Endothelial cell of umbilical vein (primary cell): Measurements from ENCODE around the gene SLC52A1. TPM values are rescaled to one million over a fixed set of nuclear protein-coding genes. Genes with fewer than 3 reads are reported as not detected.
A peak's percentile ranks its signal among the peaks of the same experiment; 100 is the strongest.

Experiments used
- BruUV-seq: library from RNA; stranded (reverse); fragments of 400-500 nt; replicated peaks from 2 replicates; lab custom pipeline; 2021; lab: Mats Ljungman, UMichigan
- CTCF ChIA-PET: fragments of 300-600, 350-600 bp; sonication (Branson Sonifier 250); formaldehyde crosslinking; loops from one replicate; lab custom pipeline; 2021; ENCODE audit warnings: antibody characterized with exemption, inconsistent platforms; lab: Charles Lee
- POLR2A ChIA-PET: fragments of 300-600, 350-600 bp; sonication (Branson Sonifier 250); formaldehyde crosslinking; loops from one replicate; lab custom pipeline; 2021; ENCODE audit warnings: antibody characterized with exemption, inconsistent platforms; lab: Charles Lee
- DNase-seq: peaks from one replicate; pipeline ENCODE4 v3.0.0-alpha.2; 2011; ENCODE audit warnings: low read depth, low spot score
- FAIRE-seq: peaks from 2 replicates; lab custom pipeline; 2011; peaks lifted over from hg19 to GRCh38; lab: Jason Lieb, UNC
- H2AFZ ChIP-seq: 2 replicates; pipeline ENCODE4 v1.6.0; 2012; ENCODE audit warnings: low read depth, low read length, control low read depth, inconsistent platforms
- H3K27ac ChIP-seq: 2 replicates; pipeline ENCODE4 v1.5.1; 2011; ENCODE audit warnings: low read depth, mild to moderate bottlenecking, control low read depth, low read length, moderate library complexity; ENCODE audit not compliant: insufficient read depth
- H3K27me3 ChIP-seq, 2 experiments: 2 replicates each; pipeline versions ENCODE4 v1.6.0 to v1.6.1; 2011; ENCODE audit warnings: low read length in 2 of 2, mixed read lengths in 1 of 2; ENCODE audit not compliant: control insufficient read depth in 2 of 2, insufficient read depth in 2 of 2
- H3K36me3 ChIP-seq, 2 experiments: 2 replicates in 1 of 2; 3 replicates in 1 of 2; pipeline ENCODE4 v1.5.1; 2011; ENCODE audit warnings: low read length in 2 of 2, mild to moderate bottlenecking in 1 of 2, moderate library complexity in 1 of 2; ENCODE audit not compliant: control insufficient read depth in 2 of 2, insufficient read depth in 2 of 2; ENCODE audit errors: extremely low read depth in 1 of 2
- H3K4me1 ChIP-seq: 3 replicates; pipeline ENCODE4 v1.5.1; 2011; ENCODE audit warnings: mild to moderate bottlenecking, low read length; ENCODE audit not compliant: control insufficient read depth, insufficient read depth; ENCODE audit errors: extremely low read depth
- H3K4me2 ChIP-seq: 2 replicates; pipeline ENCODE4 v1.6.1; 2011; ENCODE audit warnings: low read length, control low read depth, mixed read lengths; ENCODE audit not compliant: insufficient read depth
- H3K4me3 ChIP-seq, 3 experiments: fragments of 200-600 bp in 1 of 3; sonication (generic), shearing (Covaris generic) in 1 of 3; replicated peaks in 1 of 3; 2 replicates each; pipeline ENCODE4 v1.5.1; 2011 to 2016; ENCODE audit warnings: control low read depth in 3 of 3, low read length in 3 of 3, mild to moderate bottlenecking in 2 of 3, inconsistent platforms in 1 of 3, low read depth in 1 of 3, moderate library complexity in 1 of 3; ENCODE audit not compliant: insufficient read depth in 1 of 3
- H3K79me2 ChIP-seq: 2 replicates; pipeline ENCODE4 v1.6.0; 2012; ENCODE audit warnings: low read length, inconsistent platforms; ENCODE audit not compliant: control insufficient read depth, insufficient read depth
- H3K9ac ChIP-seq: replicated peaks from 2 replicates; pipeline ENCODE3; 2011; ENCODE audit warnings: low read length, control low read depth; ENCODE audit not compliant: insufficient read depth; ENCODE audit errors: extremely low read depth
- H3K9me1 ChIP-seq: replicated peaks from 3 replicates; pipeline ENCODE4 v1.6.0; 2011; ENCODE audit warnings: mild to moderate bottlenecking, low read length; ENCODE audit not compliant: control insufficient read depth, insufficient read depth; ENCODE audit errors: extremely low read depth
- H3K9me3 ChIP-seq: replicated peaks from 2 replicates; pipeline ENCODE4 v1.5.1; 2012; ENCODE audit warnings: low read length, inconsistent platforms; ENCODE audit not compliant: control insufficient read depth, insufficient read depth
- H4K20me1 ChIP-seq: replicated peaks from 2 replicates; pipeline ENCODE3; 2011; ENCODE audit warnings: mild to moderate bottlenecking, low read length; ENCODE audit not compliant: control insufficient read depth, insufficient read depth; ENCODE audit errors: extremely low read depth
- CTCF ChIP-seq, 2 donors: IDR thresholded peaks; 1 replicate in 1 of 2; 2 replicates in 1 of 2; pipeline ENCODE4 v1.5.1; 2011; ENCODE audit warnings: low read length in 2 of 2, mild to moderate bottlenecking in 2 of 2, moderate library complexity in 2 of 2, control low read depth in 1 of 2, inconsistent platforms in 1 of 2, low read depth in 1 of 2; ENCODE audit not compliant: insufficient read depth in 1 of 2; ENCODE audit errors: extremely low read depth in 1 of 2
- EZH2 ChIP-seq: IDR thresholded peaks from 2 replicates; pipeline ENCODE4 v1.6.1; 2012; ENCODE audit warnings: borderline replicate concordance, low read depth, mild to moderate bottlenecking, moderate library complexity, low read length, inconsistent platforms; ENCODE audit not compliant: severe bottlenecking
- MAX ChIP-seq: IDR thresholded peaks from 2 replicates; pipeline ENCODE4 v1.6.1; 2011; ENCODE audit not compliant: insufficient read depth, insufficient read length
- dilution Hi-C: fragments of 300-500 bp; cut with MboI; formaldehyde crosslinking; loops from one replicate; pipeline ENCODE4 v1.15.0; 2019; ENCODE audit warnings: low sequenced_read_pairs; ENCODE audit not compliant: extremely low pct_ligation_motif_present
- intact Hi-C: fragments of 100-400 bp; cut with micrococcal nuclease; formaldehyde crosslinking; loops from one replicate; pipeline ENCODE4 v1.10.0; 2022
- polyA plus RNA-seq, 4 experiments: library from polyadenylated mRNA; depleted of rRNA in 3 of 4; stranded (reverse) in 3 of 4; unstranded in 1 of 4; fragments of >200 nt; gene quantifications; 2 replicates each; pipeline versions ENCODE4 v1.2.1 to v1.2.3, GENCODE V29; 2011 to 2012; ENCODE audit warnings: missing spikeins in 1 of 4
- total RNA-seq: library from RNA; stranded (reverse); gene quantifications from 2 replicates; pipeline ENCODE4 v1.2.3, GENCODE V29; 2021

Gene SLC52A1
- total and polyA plus RNA-seq, 2 donors (not counting 3 experiments of a cell fraction or from before 2014, with no cell fraction given), result 0.04 TPM; not detected in 1

- CTCF ChIA-PET, result interaction anchor here (1.2 to 4.2 kb wide), 3 partner anchors 13 to 90 kb away, joined by 3 to 21 read pairs (median 3); no protein-coding TSS in a partner anchor
- H4K20me1 ChIP-seq, result no peaks in the 10 kb centered on the region
- no peak overlapping the region for H3K27ac ChIP-seq
- DNase-seq (no peak), FAIRE-seq (peak; percentile 70)
- H3K4me3 ChIP-seq, result peak overlapping the region; percentile 77 to 95 (median 82)
- H3K4me2 ChIP-seq, result peak overlapping the region; percentile 87
- peaks cover 19% of the 10 kb centered on the region for H3K4me1 ChIP-seq
- peaks cover 34% of the 10 kb centered on the region for H3K79me2 ChIP-seq
- H2AFZ ChIP-seq, result no peak overlapping the region
- dilution Hi-C loops, result no loop called here
- POLR2A ChIA-PET, result no interaction called here
- peaks cover 15 to 37% of the 10 kb centered on the region in 2 experiments for H3K36me3 ChIP-seq
- peak overlapping the region; percentile 49 for H3K9ac ChIP-seq
- H3K9me3 ChIP-seq, result no peaks in the 10 kb centered on the region
- H3K27me3 ChIP-seq, result no peaks in the 10 kb centered on the region
- no peaks in the 10 kb centered on the region for H3K9me1 ChIP-seq
- intact Hi-C loops, result loop anchor here (2.0 kb wide), 1 partner anchor 59 kb away; the partner anchor contains the start of genes RNF167 and SLC25A11
- TSS peak; percentile 28 for BruUV-seq
- TF ChIP-seq EZH2 (no peak), MAX (no peak), CTCF (IDR thresholded peaks at IDR 0.05; ENCODE audit: extremely low read depth in 1 of 2, insufficient read depth in 1 of 2, low read depth in 1 of 2, low read length in 2 of 2) (no peak)
Observed at GRCh38 chr17:4999430-5000093, 35.7 kb downstream of the SLC52A1 start.
